Coronary artery (tissue), 2 donors: ENCODE data around the gene NTN5.

Source experiments
- DNase-seq: peaks from one replicate; pipeline ENCODE4 v3.0.0-alpha.2; 2017; ENCODE audit warnings: low spot score
- H3K27ac ChIP-seq, 2 donors: fragments of 200-600 bp; sonication (generic); one replicate each; pipeline ENCODE4 v1.5.1; 2016 to 2019
- H3K4me3 ChIP-seq: fragments of 200-600 bp; sonication (generic); 2 replicates; pipeline ENCODE4 v1.5.1; 2016; ENCODE audit warnings: mild to moderate bottlenecking, moderate library complexity
- TF ChIP-seq, protein P1 (sequence below): fragments of 200-600 bp; sonication (generic); IDR thresholded peaks from one replicate; pipeline ENCODE4 v1.5.1; 2019; ENCODE audit warnings: antibody characterized with exemption

Gene NTN5

DNA sequence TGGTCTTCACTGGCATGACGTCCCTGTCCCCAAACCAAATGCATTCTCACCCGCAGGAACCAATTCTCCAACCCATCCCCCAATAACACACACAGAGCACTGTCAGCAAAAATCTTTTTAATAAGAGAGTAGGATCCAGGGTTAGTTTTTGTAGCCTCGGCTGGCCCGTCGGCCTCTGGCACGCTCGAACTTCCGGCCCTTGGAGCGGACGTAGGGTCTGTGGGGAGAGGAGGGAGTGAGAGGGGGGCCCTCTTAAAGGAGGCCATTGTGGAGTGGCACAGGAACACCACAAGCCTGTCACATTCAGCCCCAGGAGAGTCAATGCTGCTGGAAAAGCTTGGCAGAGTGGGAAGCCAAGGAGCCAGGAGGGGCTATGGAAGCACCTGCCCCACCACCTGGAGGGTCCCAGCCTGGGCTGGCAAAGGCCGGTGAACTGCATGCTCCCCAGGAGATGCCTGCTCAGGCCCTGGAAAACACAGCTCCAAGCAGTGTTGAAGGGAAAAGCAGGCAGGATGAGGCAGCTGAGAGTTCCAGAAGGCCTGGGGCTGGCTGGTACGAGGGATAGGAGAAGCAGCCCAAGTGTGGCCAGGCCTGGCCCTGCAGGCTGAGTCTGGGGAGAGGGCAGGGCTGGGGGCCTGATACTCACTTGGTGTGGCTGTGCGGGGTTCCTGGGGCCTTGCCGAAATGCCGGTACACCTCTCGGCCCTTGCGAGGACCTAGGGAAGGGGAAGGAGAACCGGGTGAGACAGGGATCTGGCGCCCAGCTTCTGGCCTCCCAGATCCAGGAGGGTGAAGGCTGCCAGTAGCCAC, 57.4 kb downstream of the NTN5 start:
- DNase-seq: no peak
- no peak overlapping the region for H3K27ac ChIP-seq
- TF ChIP-seq, protein P1, sequence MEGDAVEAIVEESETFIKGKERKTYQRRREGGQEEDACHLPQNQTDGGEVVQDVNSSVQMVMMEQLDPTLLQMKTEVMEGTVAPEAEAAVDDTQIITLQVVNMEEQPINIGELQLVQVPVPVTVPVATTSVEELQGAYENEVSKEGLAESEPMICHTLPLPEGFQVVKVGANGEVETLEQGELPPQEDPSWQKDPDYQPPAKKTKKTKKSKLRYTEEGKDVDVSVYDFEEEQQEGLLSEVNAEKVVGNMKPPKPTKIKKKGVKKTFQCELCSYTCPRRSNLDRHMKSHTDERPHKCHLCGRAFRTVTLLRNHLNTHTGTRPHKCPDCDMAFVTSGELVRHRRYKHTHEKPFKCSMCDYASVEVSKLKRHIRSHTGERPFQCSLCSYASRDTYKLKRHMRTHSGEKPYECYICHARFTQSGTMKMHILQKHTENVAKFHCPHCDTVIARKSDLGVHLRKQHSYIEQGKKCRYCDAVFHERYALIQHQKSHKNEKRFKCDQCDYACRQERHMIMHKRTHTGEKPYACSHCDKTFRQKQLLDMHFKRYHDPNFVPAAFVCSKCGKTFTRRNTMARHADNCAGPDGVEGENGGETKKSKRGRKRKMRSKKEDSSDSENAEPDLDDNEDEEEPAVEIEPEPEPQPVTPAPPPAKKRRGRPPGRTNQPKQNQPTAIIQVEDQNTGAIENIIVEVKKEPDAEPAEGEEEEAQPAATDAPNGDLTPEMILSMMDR: no peak
- H3K4me3 ChIP-seq: no peak overlapping the region

DNA sequence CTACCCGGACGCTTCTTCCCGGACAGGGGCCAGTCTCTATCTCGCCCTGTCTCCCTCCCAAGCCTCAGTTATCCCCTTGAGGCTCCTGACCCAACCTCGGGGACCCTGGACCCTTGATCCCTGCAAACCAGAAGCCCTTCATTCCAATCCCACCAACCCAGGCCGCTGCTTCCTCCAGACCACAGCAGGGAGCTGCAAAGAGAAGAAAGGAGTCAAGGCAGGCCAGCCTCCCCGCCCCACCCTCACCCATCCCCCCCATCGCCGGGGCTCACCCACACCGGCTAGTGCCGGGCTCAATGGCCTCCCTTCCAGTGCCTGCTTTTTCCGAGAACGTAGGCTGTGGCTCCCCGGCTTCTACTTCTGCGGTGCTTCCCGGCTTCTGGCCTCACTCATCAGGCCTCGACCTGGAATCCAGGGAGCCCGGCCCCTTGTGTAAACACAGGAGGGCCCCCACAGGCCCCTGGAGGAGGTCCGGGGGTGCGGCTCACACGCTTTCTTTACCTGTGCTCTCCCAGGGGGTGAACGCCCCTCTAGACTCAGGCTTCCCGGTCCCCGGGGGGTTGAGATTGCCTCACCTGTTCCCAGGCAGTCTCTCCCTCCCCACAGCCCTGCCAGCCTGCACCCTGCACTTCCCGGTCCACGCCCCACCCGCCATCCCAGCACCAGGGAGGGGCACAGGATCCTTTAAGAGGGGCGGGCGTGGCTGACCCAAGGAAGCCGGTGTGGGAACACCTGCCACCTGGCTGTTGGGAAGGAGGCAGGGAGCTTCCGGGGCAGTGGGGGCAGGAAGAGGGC, 58.2 kb downstream of the NTN5 start, which contains the start of gene FAM83E:
Gene FAM83E (minus strand): TSS at position 641 of the 795 bp plus-strand sequence. CDS start 1,704 bp downstream, outside the sequence.
- no peak within 1 kb of the TSS for H3K4me3 ChIP-seq
- no peak for DNase-seq
- TF ChIP-seq, protein P1: no peak
- H3K27ac ChIP-seq: no peak within 1 kb of the TSS

DNA sequence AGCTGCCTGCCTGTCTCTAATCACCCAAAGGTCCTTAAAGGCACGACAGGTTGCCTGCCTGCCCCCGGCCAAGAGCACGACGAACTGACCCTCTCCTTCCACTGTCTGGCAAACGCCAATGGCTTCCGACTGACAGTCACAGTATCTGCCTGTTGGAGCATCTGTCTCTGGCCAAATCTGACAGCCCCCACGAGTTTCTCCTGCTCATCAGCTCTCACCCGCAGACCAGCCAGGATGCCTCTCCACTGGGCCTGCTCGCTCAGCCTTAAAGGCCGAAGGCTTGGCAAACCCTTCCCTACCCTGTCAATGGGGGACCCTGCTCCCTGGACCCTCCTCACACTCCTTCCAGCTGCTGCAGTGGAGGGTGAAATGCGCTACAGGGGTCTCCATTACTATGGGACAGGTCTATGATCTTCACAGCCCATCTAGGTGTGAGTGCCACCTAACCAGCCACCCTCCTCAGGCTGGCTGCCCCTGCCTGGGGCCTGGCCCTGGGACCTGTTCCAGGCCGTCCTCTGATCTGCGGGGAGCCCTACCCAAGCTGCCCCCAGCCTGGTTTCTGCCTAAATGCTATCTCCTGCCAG, 58.9 kb downstream of the NTN5 start:
- TF ChIP-seq, protein P1: no peak
- H3K4me3 ChIP-seq: no peak overlapping the region
- no peak overlapping the region for H3K27ac ChIP-seq
- DNase-seq: no peak

DNA sequence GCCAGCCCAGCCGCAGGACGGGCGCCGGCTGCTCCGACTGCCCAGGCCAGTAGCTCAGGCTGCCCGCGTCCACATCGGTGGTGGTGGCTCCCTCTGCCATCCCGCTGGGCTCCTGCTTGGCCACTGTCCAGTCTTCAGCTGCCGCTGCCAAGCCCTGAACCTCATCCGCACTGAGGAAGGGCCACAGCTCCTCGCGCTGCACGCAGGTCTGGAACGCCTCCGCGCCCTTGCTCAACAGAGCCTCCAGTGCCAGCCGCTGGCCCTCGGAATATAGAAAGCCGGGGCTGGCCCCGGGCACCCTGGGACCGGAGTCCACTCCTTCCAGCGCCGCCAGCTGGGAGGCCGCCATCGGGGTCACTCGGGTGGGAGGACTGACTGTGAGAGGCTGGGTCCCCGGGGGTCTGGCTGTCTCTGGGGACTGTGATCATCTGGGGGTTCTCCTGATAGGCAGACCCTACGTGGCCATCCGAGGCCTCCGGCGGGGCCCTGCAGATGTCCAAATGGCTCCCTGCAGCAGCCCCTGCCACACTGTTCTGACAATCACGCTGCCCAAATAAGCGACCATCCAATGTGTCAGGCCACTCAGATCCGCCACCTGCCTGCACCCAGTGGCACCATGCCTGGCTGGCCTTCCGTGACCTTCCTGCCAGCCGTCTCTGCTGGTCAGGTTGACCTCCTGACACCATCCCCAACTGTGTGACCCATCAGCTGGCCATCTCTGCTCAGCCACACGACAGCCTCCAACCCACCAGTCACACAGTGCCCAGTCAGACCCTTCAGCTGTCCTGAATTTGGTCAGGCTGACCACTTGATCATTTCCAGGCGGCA, 59.6 kb downstream of the NTN5 start:
- H3K4me3 ChIP-seq: no peak overlapping the region
- no peak for DNase-seq
- TF ChIP-seq, protein P1: no peak
- no peak overlapping the region for H3K27ac ChIP-seq

DNA sequence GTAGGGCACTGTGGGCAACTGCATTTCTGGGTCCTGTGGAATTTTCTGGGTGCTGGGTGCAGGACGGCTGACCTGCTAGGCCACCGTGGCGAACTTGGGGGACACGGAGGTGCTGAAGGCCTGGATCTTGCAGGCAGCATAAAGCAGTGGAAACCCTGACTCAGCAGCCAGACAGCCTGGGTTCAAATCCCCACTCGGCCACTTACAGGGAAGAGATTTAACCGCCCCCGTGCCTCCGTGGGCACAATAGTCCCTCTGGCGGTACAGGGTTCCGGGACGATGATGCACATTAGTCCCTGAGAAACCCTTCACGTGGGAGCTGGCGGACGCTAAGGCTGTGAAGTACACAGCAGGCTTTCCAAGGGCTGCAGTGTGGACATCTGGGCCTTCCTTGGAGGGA, 60.9 kb downstream of the NTN5 start:
- no peak overlapping the region for H3K4me3 ChIP-seq
- no peak for DNase-seq
- H3K27ac ChIP-seq: no peak overlapping the region
- TF ChIP-seq, protein P1: no peak
